A549 (cell line): Measurements from ENCODE around the gene KCNK6. TPM values are rescaled to one million over a fixed set of nuclear protein-coding genes. Genes with fewer than 3 reads are reported as not detected.

ENCODE experiments used
- ATAC-seq, 2 experiments: fragments of 200-7000 bp in 1 of 2; fragments of >200 bp in 1 of 2; cut with Nextera tagmentation in 1 of 2; cut with Tn5 transposase in 1 of 2; 3 replicates each; pipeline versions ENCODE4 v1.8.0 to v1.9.1; 2018 to 2020; ENCODE audit warnings: mild to moderate bottlenecking in 1 of 2, moderate library complexity in 1 of 2
- CTCF ChIA-PET: fragments of 300-600 bp; sonication (Branson Sonifier 250); formaldehyde crosslinking; extraction: SDS; loops from one replicate; lab custom pipeline; 2021; ENCODE audit warnings: antibody characterized with exemption, inconsistent platforms; lab: Yijun Ruan, JAX
- POLR2A ChIA-PET: fragments of 350-600 bp; formaldehyde crosslinking; extraction: SDS; loops from one replicate; lab custom pipeline; 2021; ENCODE audit warnings: antibody characterized with exemption, inconsistent platforms; lab: Yijun Ruan, JAX
- DNase-seq, 2 experiments: peaks; one replicate each; pipeline versions ENCODE4 v3.0.0 to v3.0.0-alpha.2; 2011 to 2016; ENCODE audit warnings: low read depth in 1 of 2, low spot score in 1 of 2
- FAIRE-seq: peaks from 2 replicates; lab custom pipeline; 2011; peaks lifted over from hg19 to GRCh38; lab: Jason Lieb, UNC
- H3K27ac ChIP-seq, 2 experiments: fragments of >200 bp; sonication (Bioruptor Twin); formaldehyde crosslinking; 3 replicates each; pipeline ENCODE4 v1.5.1; 2016 to 2017
- H3K4me1 ChIP-seq: fragments of >200 bp; sonication (Bioruptor Twin); formaldehyde crosslinking; 3 replicates; pipeline ENCODE4 v1.6.1; 2016
- H3K4me2 ChIP-seq: fragments of >200 bp; sonication (Bioruptor Twin); formaldehyde crosslinking; 3 replicates; pipeline ENCODE4 v1.6.1; 2016
- H3K4me3 ChIP-seq: fragments of >200 bp; sonication (Bioruptor Twin); formaldehyde crosslinking; 3 replicates; pipeline ENCODE4 v1.5.1; 2016
- H3K9me3 ChIP-seq: fragments of >200 bp; sonication (Bioruptor Twin); formaldehyde crosslinking; 3 replicates; pipeline ENCODE4 v1.6.1; 2016
- BCL3 ChIP-seq: fragments of >200 bp; sonication (Bioruptor Twin); formaldehyde crosslinking; IDR thresholded peaks from 3 replicates; pipeline ENCODE4 v1.6.1; 2016
- BHLHE40 ChIP-seq: IDR thresholded peaks from 2 replicates; pipeline ENCODE4 v1.6.1; 2012; ENCODE audit warnings: low read depth, low read length, inconsistent platforms
- CHD2 ChIP-seq: fragments of 150-350 bp; IDR thresholded peaks from 2 replicates; pipeline ENCODE4 v1.6.1; 2014; ENCODE audit warnings: low read length; ENCODE audit not compliant: partially characterized antibody
- ELK1 ChIP-seq: fragments of 150-350 bp; IDR thresholded peaks from 2 replicates; pipeline ENCODE4 v1.6.1; 2014; ENCODE audit warnings: low read depth, mild to moderate bottlenecking, low read length
- FOSB ChIP-seq: fragments of 250-450 bp; sonication (Bioruptor Pico); IDR thresholded peaks from 2 replicates; pipeline ENCODE4 v1.5.0; 2020; ENCODE audit warnings: mild to moderate bottlenecking, moderate library complexity
- GATA3 ChIP-seq: IDR thresholded peaks from 2 replicates; pipeline ENCODE4 v1.6.1; 2012; ENCODE audit warnings: borderline replicate concordance
- HDAC2 ChIP-seq: fragments of 200-600 bp; sonication (generic); IDR thresholded peaks from 2 replicates; pipeline ENCODE4 v1.6.1; 2016
- HOXA7 ChIP-seq: fragments of 250-450 bp; sonication (Bioruptor Pico); IDR thresholded peaks from 2 replicates; pipeline ENCODE4 v1.5.0; 2020; ENCODE audit warnings: mild to moderate bottlenecking, moderate library complexity
- JUN ChIP-seq, 2 experiments: fragments of >200 bp; sonication (Bioruptor Twin); formaldehyde crosslinking; IDR thresholded peaks; 2 replicates in 1 of 2; 3 replicates in 1 of 2; pipeline ENCODE4 v1.6.1; 2016 to 2017
- MYC ChIP-seq: IDR thresholded peaks from 2 replicates; pipeline ENCODE4 v1.6.1; 2012; ENCODE audit warnings: mild to moderate bottlenecking, inconsistent platforms, low read length, improper control_type of control experiment, borderline replicate concordance
- NFE2L2 ChIP-seq: fragments of 150-350 bp; conservative IDR thresholded peaks from 2 replicates; pipeline ENCODE4 v1.6.1; 2014; ENCODE audit warnings: low read length
- NPAS2 ChIP-seq: fragments of 250-450 bp; sonication (Bioruptor Pico); IDR thresholded peaks from 2 replicates; pipeline ENCODE4 v1.8.0; 2022; ENCODE audit warnings: mild to moderate bottlenecking, moderate library complexity, borderline replicate concordance
- RAD21 ChIP-seq, 2 experiments: fragments of >200 bp in 1 of 2; sonication (Bioruptor Twin) in 1 of 2; formaldehyde crosslinking in 1 of 2; IDR thresholded peaks in 1 of 2; conservative IDR thresholded peaks in 1 of 2; 2 replicates in 1 of 2; 3 replicates in 1 of 2; pipeline ENCODE4 v1.6.1; 2012 to 2018; ENCODE audit warnings: inconsistent platforms in 1 of 2
- RNF2 ChIP-seq: fragments of 200-600 bp; sonication (generic); IDR thresholded peaks from 2 replicates; pipeline ENCODE4 v1.6.1; 2016; ENCODE audit warnings: low read depth, mild to moderate bottlenecking, antibody characterized with exemption, moderate library complexity, borderline replicate concordance
- ZNF302 ChIP-seq: fragments of 250-450 bp; sonication (Bioruptor Pico); IDR thresholded peaks from 2 replicates; pipeline ENCODE4 v1.9.0; 2021; ENCODE audit warnings: inconsistent platforms, mild to moderate bottlenecking, moderate library complexity
- WGBS: methylation state at CpG from one replicate; pipeline ENCODE4 v1.1.6; 2017; ENCODE audit errors: missing lambda C conversion rate; 5-methylcytosine and 5-hydroxymethylcytosine counted together
- polyA plus RNA-seq, 4 experiments: library from polyadenylated mRNA; depleted of rRNA in 3 of 4; stranded (reverse); fragments of >200 nt; fragmentation: RNase III in 1 of 4; extraction: RNeasy Plus Mini Kit Qiagen cat#74134 plus additional on column Dnase treatment in 1 of 4; gene quantifications; 2 replicates in 3 of 4; 3 replicates in 1 of 4; pipeline ENCODE4 v1.2.3, GENCODE V29; 2011 to 2017
- small RNA-seq, 6 experiments: library from RNA; depleted of rRNA; stranded (forward); fragments of <200 nt; gene quantifications; one replicate each; pipeline ENCODE3, GENCODE V24; 2012

The KCNK6 gene
- polyA plus RNA-seq, 2 of the 4 experiments (the other 2 are of a cell fraction): 2.4 to 2.8 TPM

- 95% methylated on average over 4 of the region's 4 CpGs for WGBS
- Histone ChIP-seq H3K4me2 (no peak overlapping the region; the same call in 2 of the 3 replicates), H3K9me3 (no peaks in the 10 kb centered on the region), H3K4me3 (no peak overlapping the region), H3K27ac (no peak overlapping the region), H3K4me1 (peaks cover 17% of the 10 kb centered on the region)
- ChIA-PET POLR2A (interaction anchor here (2.8 kb wide), 1 partner anchor 11 kb away, joined by 9 read pairs; the partner anchor contains the start of gene GGN), CTCF (interaction anchor here (0.6 to 7.3 kb wide), 12 partner anchors 8 to 517 kb away, joined by 3 to 67 read pairs (median 6); partner anchors contain the start of genes FAM98C, GGN and SPRED3)
- ATAC-seq: no peak
- no peak for TF ChIP-seq GATA3
- no peak for TF ChIP-seq BHLHE40
- TF ChIP-seq HDAC2: no peak
- FAIRE-seq: no peak
- DNase-seq: no peak
Measured at GRCh38 chr19:38377052-38377451, 57.4 kb downstream of the KCNK6 start.

GRCh38 chr19:38378866-38379265 is 59.2 kb downstream of the KCNK6 start:
- ChIA-PET CTCF (interaction anchor here (0.7 to 7.3 kb wide), 7 partner anchors 10 to 473 kb away, joined by 3 to 67 read pairs (median 10); partner anchors contain the start of genes CATSPERG, FAM98C, GGN and SPRED3), POLR2A (interaction anchor here (2.8 kb wide), 1 partner anchor 9 kb away, joined by 9 read pairs; the partner anchor contains the start of gene GGN)
- no peak overlapping the region for H3K4me3 ChIP-seq
- peaks cover 15% of the 10 kb centered on the region for H3K4me1 ChIP-seq
- FAIRE-seq: no peak
- no peaks in the 10 kb centered on the region for H3K9me3 ChIP-seq
- TF ChIP-seq CHD2 (no peak), NPAS2 (CRISPR knock-in tag) (no peak), FOSB (CRISPR knock-in tag) (no peak), HOXA7 (CRISPR knock-in tag) (no peak), RNF2 (no peak), JUN (IDR thresholded peaks at IDR 0.05) (no peak), ELK1 (no peak), BCL3 (no peak), ZNF302 (no peak), RAD21 (conservative IDR thresholded peaks at IDR 0.05 in 1 of 2, IDR thresholded peaks at IDR 0.05 in 1 of 2) (no peak), NFE2L2 (no peak)
- no peak for ATAC-seq
- WGBS: 90% methylated on average over 10 of the region's 10 CpGs
- no peak for DNase-seq
- H3K27ac ChIP-seq: no peak overlapping the region
- H3K4me2 ChIP-seq: no peak overlapping the region

- DNase-seq (no peak), ATAC-seq (no peak), FAIRE-seq (no peak)
- no peaks in the 10 kb centered on the region for H3K9me3 ChIP-seq
- H3K4me1 ChIP-seq: peaks cover 5% of the 10 kb centered on the region
- CTCF ChIA-PET: interaction anchor here (0.7 to 4.9 kb wide), 12 partner anchors 11 to 479 kb away, joined by 3 to 61 read pairs (median 6); partner anchors contain the start of genes CATSPERG and FAM98C
- no peak for TF ChIP-seq MYC
- 92% methylated on average over 9 of the region's 9 CpGs for WGBS
- POLR2A ChIA-PET: interaction anchor here (0.6 kb wide), 1 partner anchor 21 kb away, joined by 4 read pairs; no protein-coding TSS in a partner anchor
- H3K27ac ChIP-seq: no peak overlapping the region
- H3K4me3 ChIP-seq: no peak overlapping the region
- H3K4me2 ChIP-seq: no peak overlapping the region
Measured at GRCh38 chr19:38381138-38381537, 61.5 kb downstream of the KCNK6 start.

Small RNAs within 50 kb of the gene (small RNA-seq; reads per million reads assigned to genes)
- gene RF00019: 0 reads per million in 6 experiments

Other genes with a start within 250 kb of the KCNK6 start
- 1.3 and 2.1 TPM in 2 replicates for gene DPF1, start 95.6 kb upstream of the KCNK6 start, polyA plus RNA-seq (2011; rRNA removed)
- gene DPF1, start 95.6 kb upstream of the KCNK6 start, polyA plus RNA-seq (2017; fragmentation: RNase III; extraction: RNeasy Plus Mini Kit Qiagen cat#74134 plus additional on column Dnase treatment): 4.4 to 6.8 TPM (median 5.3 TPM) in 3 replicates
- 14.6 and 30.5 TPM in 2 replicates for gene PPP1R14A, start 63.5 kb upstream of the KCNK6 start, polyA plus RNA-seq (2011; rRNA removed)
- gene PPP1R14A, start 63.5 kb upstream of the KCNK6 start, polyA plus RNA-seq (2017; fragmentation: RNase III; extraction: RNeasy Plus Mini Kit Qiagen cat#74134 plus additional on column Dnase treatment): 88.6 to 99.6 TPM (median 99.5 TPM) in 3 replicates
- 343 and 425 TPM in 2 replicates for gene SPINT2, start 55.3 kb upstream of the KCNK6 start, polyA plus RNA-seq (2011; rRNA removed)
- 244 to 296 TPM (median 291 TPM) in 3 replicates for gene SPINT2, start 55.3 kb upstream of the KCNK6 start, polyA plus RNA-seq (2017; fragmentation: RNase III; extraction: RNeasy Plus Mini Kit Qiagen cat#74134 plus additional on column Dnase treatment)
- 197 and 302 TPM in 2 replicates for gene C19orf33, start 15.6 kb upstream of the KCNK6 start, polyA plus RNA-seq (2011; rRNA removed)
- 487 to 531 TPM (median 489 TPM) in 3 replicates for gene C19orf33, start 15.6 kb upstream of the KCNK6 start, polyA plus RNA-seq (2017; fragmentation: RNase III; extraction: RNeasy Plus Mini Kit Qiagen cat#74134 plus additional on column Dnase treatment)
- gene YIF1B, start 3.9 kb upstream of the KCNK6 start, polyA plus RNA-seq (2011; rRNA removed): 75.5 and 88.1 TPM in 2 replicates
- 87.5 to 104 TPM (median 100 TPM) in 3 replicates for gene YIF1B, start 3.9 kb upstream of the KCNK6 start, polyA plus RNA-seq (2017; fragmentation: RNase III; extraction: RNeasy Plus Mini Kit Qiagen cat#74134 plus additional on column Dnase treatment)
- gene CATSPERG, start 16.0 kb downstream of the KCNK6 start, polyA plus RNA-seq (2011; rRNA removed): 1.4 and 1.7 TPM in 2 replicates
- 0.62 to 1.4 TPM (median 0.80 TPM) in 3 replicates for gene CATSPERG, start 16.0 kb downstream of the KCNK6 start, polyA plus RNA-seq (2017; fragmentation: RNase III; extraction: RNeasy Plus Mini Kit Qiagen cat#74134 plus additional on column Dnase treatment)
- 437 and 469 TPM in 2 replicates for gene PSMD8, start 54.7 kb downstream of the KCNK6 start, polyA plus RNA-seq (2011; rRNA removed)
- 456 to 462 TPM (median 458 TPM) in 3 replicates for gene PSMD8, start 54.7 kb downstream of the KCNK6 start, polyA plus RNA-seq (2017; fragmentation: RNase III; extraction: RNeasy Plus Mini Kit Qiagen cat#74134 plus additional on column Dnase treatment)
- not detected in 2 replicates for gene GGN, start 68.2 kb downstream of the KCNK6 start, polyA plus RNA-seq (2011; rRNA removed)
- 0.33 to 0.66 TPM (median 0.46 TPM) in 3 replicates for gene GGN, start 68.2 kb downstream of the KCNK6 start, polyA plus RNA-seq (2017; fragmentation: RNase III; extraction: RNeasy Plus Mini Kit Qiagen cat#74134 plus additional on column Dnase treatment)
- gene SPRED3, start 68.9 kb downstream of the KCNK6 start, polyA plus RNA-seq (2011; rRNA removed): 3.0 and 3.5 TPM in 2 replicates
- 2.6 to 3.6 TPM (median 2.8 TPM) in 3 replicates for gene SPRED3, start 68.9 kb downstream of the KCNK6 start, polyA plus RNA-seq (2017; fragmentation: RNase III; extraction: RNeasy Plus Mini Kit Qiagen cat#74134 plus additional on column Dnase treatment)
- gene FAM98C, start 83.2 kb downstream of the KCNK6 start, polyA plus RNA-seq (2011; rRNA removed): 12.8 and 13.8 TPM in 2 replicates
- gene FAM98C, start 83.2 kb downstream of the KCNK6 start, polyA plus RNA-seq (2017; fragmentation: RNase III; extraction: RNeasy Plus Mini Kit Qiagen cat#74134 plus additional on column Dnase treatment): 19.5 to 20.4 TPM (median 20.1 TPM) in 3 replicates
- 0.13 and 0.22 TPM in 2 replicates for gene RASGRP4, start 106.4 kb downstream of the KCNK6 start, polyA plus RNA-seq (2011; rRNA removed)
- gene RASGRP4, start 106.4 kb downstream of the KCNK6 start, polyA plus RNA-seq (2017; fragmentation: RNase III; extraction: RNeasy Plus Mini Kit Qiagen cat#74134 plus additional on column Dnase treatment): 0.09 to 0.30 TPM (median 0.18 TPM) in 3 replicates
- 0.87 and 1.4 TPM in 2 replicates for gene RYR1, start 113.8 kb downstream of the KCNK6 start, polyA plus RNA-seq (2011; rRNA removed)
- gene RYR1, start 113.8 kb downstream of the KCNK6 start, polyA plus RNA-seq (2017; fragmentation: RNase III; extraction: RNeasy Plus Mini Kit Qiagen cat#74134 plus additional on column Dnase treatment): 3.1 to 4.5 TPM (median 3.7 TPM) in 3 replicates